GM12872 (cell line): ENCODE results near the gene LY6G6F.

Experiments used
- TF ChIP-seq, protein P1 (sequence below): IDR thresholded peaks from 3 replicates; pipeline ENCODE4 v1.5.1; 2011; ENCODE audit warnings: low read depth, mild to moderate bottlenecking, low read length, moderate library complexity; ENCODE audit not compliant: insufficient read depth

LY6G6F gene

DNA sequence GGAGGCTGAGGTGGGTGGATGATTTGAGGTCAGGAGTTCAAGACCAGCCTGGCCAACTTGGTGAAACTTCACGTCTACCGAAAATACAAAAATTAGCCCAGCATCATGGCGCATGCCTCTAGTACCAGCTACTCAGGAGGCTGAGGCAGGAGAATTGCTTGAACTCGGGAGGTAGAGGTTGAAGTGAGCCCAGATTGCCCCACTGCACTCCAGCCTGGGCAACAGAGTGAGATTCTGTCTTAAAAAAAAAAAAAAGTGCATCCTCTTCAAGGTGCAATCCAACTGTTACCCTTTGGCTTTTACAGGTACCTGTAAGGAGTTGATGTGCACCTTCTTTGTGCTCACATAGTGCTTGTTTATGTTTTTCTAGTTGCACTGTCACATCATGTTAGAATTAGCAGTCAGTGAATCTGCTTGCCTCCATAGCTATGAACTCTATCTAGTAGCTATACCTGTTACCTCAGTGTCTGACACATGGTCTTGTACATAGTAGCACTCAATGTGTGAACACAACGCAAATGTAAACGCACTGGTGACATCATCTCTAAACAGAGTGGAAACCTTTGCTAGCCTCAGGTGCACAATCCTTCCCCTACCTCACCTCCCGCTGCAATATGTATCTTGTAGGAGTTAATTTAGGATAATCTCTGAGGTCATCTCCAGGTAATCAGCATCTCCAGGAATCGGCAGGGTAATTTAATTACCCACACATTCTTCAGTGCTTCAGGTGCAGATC, 42.8 kb downstream of the LY6G6F start:
- TF ChIP-seq, protein P1, sequence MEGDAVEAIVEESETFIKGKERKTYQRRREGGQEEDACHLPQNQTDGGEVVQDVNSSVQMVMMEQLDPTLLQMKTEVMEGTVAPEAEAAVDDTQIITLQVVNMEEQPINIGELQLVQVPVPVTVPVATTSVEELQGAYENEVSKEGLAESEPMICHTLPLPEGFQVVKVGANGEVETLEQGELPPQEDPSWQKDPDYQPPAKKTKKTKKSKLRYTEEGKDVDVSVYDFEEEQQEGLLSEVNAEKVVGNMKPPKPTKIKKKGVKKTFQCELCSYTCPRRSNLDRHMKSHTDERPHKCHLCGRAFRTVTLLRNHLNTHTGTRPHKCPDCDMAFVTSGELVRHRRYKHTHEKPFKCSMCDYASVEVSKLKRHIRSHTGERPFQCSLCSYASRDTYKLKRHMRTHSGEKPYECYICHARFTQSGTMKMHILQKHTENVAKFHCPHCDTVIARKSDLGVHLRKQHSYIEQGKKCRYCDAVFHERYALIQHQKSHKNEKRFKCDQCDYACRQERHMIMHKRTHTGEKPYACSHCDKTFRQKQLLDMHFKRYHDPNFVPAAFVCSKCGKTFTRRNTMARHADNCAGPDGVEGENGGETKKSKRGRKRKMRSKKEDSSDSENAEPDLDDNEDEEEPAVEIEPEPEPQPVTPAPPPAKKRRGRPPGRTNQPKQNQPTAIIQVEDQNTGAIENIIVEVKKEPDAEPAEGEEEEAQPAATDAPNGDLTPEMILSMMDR: no peak

DNA sequence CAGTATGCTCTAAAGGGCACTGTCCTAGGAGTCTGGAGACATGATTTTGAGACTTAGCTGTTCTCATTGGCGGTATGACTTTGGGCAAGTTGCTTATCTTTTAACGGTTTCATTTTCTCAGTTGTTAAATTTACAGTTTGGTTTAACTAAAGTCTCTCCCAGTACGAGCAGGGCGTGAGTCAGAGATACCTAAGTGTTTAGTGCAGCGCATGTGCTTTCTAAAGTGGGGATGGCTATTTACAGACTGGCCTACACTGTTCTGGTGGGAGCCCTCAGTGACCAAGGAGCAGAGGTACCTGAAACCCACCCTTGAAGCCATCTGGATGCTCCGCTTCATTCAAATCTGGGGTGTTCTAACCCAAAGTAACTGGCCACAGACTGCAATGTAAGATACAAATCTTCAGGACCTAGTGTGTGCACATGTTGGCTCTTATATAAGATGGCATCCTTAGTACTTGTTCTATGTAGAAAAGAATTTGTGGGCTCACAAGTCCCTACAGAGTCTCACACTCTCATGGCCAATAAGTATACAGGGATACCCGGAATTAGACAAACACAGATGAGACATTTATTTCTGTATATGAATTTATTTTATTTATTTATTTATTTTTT, 43.9 kb downstream of the LY6G6F start:
- TF ChIP-seq, protein P1: no peak

DNA sequence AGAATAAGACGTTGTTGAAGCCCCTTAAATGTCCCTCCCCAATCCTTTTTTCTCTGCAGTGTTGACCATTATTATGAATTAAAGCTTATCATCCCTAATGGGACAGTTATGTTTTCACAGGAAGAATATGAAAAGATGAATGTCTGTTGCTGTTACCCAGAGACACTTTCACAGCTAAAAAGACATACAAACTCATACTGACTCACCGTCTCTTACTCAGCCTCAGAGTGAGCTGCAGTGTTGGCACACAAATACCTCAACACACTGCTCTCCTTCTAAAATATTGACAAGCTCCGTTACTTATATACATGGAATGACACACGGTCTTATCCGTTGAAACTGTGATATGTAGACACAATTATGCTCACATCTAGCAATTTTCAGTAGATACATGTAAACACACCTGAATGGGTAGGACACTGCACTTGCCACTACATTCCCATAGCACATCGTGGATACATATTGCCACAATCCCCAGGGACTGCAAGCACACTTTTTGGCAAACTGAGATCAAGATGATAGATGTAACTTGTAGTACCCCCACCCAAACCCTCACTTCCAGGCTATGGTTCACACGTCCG, 46.2 kb downstream of the LY6G6F start:
- TF ChIP-seq, protein P1: no peak

DNA sequence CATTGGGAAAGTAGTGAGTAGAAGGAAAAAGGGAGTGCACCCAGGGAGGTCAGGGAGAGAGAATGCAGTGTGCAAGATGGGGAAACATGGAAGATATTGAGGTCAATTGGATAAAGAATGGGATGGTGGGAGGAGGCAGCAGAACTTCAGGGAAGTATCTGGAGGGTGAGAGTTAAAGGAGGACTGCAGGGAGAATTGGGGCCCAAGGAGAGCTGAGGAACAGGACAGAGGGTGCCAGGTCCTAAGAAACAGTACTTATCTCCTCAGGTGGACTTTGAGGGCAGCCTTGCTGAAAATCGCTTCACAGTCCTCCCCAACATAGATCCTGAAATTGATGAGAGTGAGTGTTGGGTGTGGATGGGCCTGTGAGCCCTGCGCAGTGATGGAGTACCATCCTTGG, 51.6 kb downstream of the LY6G6F start:
- TF ChIP-seq, protein P1: no peak
